HG03439 (cell line): ENCODE results near the gene RNU1-3.
"Not testable (repeated sequence)": the region's sequence is repeated elsewhere in the genome, so short reads cannot be mapped to it uniquely, and the experiment has no call there.

Experiments used
- ATAC-seq: cut with Tn5 transposase; IDR thresholded peaks from one replicate; pipeline ENCODE4 v1.9.1; 2021; ENCODE audit warnings: mild to moderate bottlenecking, moderate library complexity; ENCODE audit not compliant: unreplicated experiment

RNU1-3 gene

GRCh38 chr1:16621681-16622315 lies 45.0 kb downstream of the RNU1-3 start:
- ATAC-seq = not testable (repeated sequence)

GRCh38 chr1:16621300-16621658 lies 45.5 kb downstream of the RNU1-3 start:
- no peak for ATAC-seq

GRCh38 chr1:16619803-16620501 lies 46.8 kb downstream of the RNU1-3 start:
- ATAC-seq = not testable (repeated sequence)

DNA sequence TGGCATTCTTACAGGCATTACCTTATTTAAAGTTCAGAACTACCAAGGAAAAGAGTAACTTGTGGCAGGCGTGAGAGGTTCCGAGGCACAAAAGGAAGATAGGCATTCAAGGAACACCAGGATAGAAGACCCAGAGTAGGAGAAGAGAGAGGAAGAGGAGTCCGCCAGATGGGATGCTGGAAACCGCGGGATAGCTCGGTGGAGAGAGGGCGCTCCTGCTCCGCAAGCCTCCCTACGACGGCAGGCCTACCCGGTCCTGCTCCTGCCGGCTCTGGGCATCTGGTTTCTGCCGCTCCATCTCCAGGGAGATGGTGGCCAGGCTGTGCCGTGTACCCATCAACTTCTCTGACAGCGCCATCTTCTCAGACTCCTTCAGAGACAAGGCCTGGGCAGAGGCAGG lies 48.0 kb downstream of the RNU1-3 start:
- ATAC-seq = no peak

- ATAC-seq = no peak
Observed at GRCh38 chr1:16617778-16618580, 48.8 kb downstream of the RNU1-3 start.

DNA sequence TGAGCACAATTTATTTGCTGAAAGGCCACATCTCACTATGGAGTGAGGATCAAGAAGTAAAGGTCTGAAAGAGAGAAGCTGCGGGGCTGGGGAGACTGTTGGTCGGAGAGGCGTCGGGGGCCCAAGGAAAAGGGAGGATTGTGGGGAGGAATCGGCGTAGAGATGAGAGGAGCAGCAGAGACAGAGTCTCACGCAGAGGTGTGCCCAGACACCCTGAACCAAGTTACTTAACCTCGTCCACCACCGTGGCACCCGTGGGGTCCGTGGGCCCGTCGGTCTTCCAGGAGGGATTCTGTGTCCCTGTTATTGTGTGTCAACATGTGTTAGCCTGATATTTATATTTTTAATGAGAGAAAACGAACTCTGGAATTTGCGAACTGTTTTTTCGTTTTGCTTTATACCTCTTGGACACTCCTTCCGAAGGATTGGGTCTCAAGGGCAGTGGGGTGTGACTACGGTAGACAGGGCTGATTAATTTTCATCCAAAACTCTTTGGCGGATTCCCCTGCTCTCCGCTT lies 49.6 kb downstream of the RNU1-3 start:
- ATAC-seq = no peak
